HG03439 (cell line): ENCODE results near the gene UBTD2.
"Not testable (repeated sequence)": the region's sequence is repeated elsewhere in the genome, so short reads cannot be mapped to it uniquely, and the experiment has no call there.

ENCODE experiments used
- ATAC-seq: cut with Tn5 transposase; IDR thresholded peaks from one replicate; pipeline ENCODE4 v1.9.1; 2021; ENCODE audit warnings: mild to moderate bottlenecking, moderate library complexity; ENCODE audit not compliant: unreplicated experiment

The UBTD2 gene

DNA sequence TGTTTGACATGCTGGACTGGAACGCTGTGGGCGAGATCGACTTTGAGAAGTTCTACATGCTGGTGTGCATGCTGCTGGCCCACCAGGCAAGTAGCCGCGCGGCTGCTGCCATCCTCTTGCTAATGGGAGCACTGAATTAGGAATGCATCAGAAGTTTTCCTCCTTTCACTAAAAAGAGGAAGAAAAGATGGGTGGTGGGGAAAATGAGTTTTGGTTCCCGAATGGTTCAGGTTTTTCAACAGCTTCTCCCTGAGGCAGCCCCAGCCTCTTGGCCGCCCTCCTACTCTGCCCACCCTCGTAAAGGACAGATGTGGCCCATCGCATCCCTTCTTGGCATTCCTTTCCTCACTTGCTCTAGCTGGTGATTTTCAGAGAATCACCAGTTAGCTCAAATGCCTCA lies 84.1 kb downstream of the UBTD2 start:
- ATAC-seq: no peak

DNA sequence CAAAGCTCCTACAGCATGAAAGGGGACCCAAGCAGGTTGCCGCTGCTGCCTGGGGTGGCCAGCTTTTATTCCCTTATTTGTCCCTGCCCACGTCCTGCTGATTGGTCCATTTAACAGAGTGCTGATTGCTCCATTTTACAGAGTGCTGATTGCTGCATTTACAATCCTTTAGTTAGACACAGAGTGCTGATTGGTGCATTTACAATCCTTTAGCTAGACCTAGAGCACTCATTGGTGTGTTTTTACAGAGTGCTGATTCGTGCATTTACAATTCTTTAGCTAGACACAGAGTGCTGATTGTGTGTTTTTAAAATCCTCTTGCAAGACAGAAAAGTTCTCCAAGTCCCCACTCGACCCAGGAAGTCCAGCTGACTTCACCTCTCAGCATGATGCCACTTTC lies 85.8 kb downstream of the UBTD2 start:
- not testable (repeated sequence) for ATAC-seq

DNA sequence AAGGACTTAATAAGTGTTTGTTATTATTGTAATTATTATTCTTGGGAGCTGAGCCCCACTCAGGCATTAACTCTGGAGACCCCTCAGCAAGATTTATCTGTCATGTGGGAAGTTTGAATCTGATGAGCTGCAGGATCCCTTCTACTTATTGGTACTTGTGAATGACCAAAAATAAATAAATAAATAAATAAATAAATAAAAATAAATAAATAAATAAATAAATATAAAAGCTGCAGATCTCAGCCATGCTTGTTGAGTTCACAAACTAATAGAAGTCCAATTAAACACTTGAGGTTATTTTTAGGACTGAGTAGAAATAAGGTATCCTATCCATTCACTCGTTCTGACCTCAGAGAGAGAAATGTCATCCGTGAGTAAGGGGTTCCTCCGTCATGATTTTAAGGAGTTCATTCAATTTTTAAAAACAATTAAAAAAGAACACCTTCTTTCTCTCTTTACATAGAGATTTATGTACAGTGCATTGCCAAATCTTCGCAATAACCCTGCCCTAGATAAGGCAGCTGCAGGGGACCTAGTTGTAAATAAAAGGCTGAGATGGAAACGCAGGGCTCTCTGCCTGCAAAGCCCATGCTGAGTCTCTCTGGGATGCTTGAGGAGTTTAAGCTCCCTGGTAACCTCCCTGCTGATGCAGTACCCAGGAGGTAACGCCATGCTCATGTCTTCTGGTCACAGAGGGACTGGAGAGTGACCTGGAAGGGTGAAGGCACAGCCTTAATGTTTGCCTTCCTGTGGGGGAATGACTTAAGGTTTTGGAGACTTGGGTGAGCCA lies 88.4 kb downstream of the UBTD2 start:
- ATAC-seq: no peak

DNA sequence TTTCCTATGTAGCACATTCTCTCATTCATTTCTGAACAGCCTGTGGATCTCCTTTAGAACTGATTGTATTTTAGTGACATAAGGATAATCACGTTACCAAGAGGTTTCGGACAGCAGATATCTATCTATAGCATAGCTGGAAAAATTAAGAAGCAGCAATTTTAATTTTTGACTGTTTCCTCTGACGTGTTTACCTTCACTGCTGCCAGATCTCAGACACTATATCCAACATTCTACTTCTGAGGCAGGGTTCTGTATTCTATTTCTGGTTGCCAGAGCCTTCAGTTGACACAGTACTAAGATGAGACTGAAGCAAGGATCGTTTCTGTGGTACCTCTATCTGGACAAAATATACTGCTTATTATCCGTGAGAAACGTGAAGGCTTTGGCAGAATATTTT lies 89.7 kb downstream of the UBTD2 start, which contains the start of gene EFCAB9:
Gene EFCAB9, plus strand, starts transcription at position 301 of the 400 bp plus-strand sequence. Its CDS starts 1 bp downstream, at position 302.
- no peak for ATAC-seq

- ATAC-seq: no peak
Measured at GRCh38 chr5:172189693-172190296, 93.8 kb downstream of the UBTD2 start.

GRCh38 chr5:172188893-172189692 lies 94.5 kb downstream of the UBTD2 start:
- no peak for ATAC-seq

- peak; percentile 68 for ATAC-seq
Measured at GRCh38 chr5:172188033-172188892, 95.3 kb downstream of the UBTD2 start, which contains the start of gene STK10. STK10 (minus strand) TSS chr5:172188224; CDS start chr5:172188042, 182 bp downstream.

GRCh38 chr5:172187118-172188032 lies 96.2 kb downstream of the UBTD2 start:
- ATAC-seq: peak; percentile 21

DNA sequence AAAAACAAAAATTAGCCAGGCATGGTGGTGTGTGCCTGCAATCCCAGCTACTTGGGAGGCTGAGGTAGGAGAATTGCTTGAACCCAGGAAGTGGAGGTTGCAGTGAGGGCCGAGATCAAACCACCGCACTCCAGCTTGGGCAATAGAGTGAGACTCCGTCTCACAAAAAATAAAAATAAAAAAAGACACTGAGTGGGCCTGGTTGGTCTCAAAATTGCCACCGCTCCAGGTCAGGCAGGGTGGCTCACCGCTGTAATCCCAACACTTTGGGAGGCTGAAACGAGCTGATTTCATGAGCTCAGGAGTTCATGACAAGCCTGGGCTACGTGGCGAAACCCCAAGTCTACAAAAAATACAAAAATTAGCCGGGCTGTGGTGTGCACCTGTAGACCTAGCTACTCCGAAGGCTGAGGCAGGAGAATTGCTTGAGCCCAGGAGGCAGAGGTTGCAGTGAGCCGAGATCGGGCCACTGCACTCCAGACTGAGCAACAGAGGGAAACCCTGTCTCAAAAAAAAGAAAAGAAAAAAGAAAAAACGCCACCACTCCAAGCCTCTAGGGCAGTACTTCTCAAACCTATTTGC lies 97.4 kb downstream of the UBTD2 start:
- ATAC-seq: no peak

DNA sequence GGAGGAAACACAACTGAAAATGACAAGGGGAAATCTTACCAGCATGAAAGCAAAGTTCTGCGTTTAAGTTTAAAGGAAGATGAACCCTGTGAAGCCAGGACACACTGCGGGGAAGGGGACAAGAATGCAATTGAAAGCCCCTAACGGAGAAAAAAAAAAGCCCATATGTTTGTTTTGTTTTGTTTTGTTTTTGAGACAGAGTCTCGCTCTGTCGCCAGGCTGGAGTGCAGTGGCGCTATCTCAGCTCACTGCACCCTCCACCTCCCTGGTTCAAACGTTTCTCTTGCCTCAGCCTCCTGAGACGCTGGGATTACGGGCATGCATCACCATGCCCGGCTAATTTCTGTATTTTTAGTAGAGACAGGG lies 98.5 kb downstream of the UBTD2 start:
- ATAC-seq: no peak

DNA sequence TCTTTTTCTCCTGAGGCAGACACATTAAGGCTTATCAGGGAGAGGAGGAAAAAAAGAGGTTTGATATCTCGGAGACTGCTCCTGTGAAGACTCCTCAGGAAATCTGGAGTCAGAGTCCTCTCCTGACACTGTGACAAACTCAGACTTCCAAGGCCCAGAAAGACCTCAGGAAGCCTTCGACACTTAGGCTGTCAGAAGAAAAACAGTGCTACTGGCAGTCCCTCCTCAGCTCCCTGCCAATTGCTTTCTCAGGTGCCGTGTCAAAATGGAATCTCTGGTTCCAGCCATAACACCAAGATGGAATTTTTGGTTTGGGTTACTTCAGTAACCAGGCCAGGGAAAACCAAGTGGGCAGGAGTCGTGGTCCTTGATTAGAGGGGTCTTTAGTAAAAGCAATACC lies 99.7 kb downstream of the UBTD2 start:
- ATAC-seq: no peak

GRCh38 chr5:172182291-172182690 lies 101.3 kb downstream of the UBTD2 start:
- no peak for ATAC-seq

DNA sequence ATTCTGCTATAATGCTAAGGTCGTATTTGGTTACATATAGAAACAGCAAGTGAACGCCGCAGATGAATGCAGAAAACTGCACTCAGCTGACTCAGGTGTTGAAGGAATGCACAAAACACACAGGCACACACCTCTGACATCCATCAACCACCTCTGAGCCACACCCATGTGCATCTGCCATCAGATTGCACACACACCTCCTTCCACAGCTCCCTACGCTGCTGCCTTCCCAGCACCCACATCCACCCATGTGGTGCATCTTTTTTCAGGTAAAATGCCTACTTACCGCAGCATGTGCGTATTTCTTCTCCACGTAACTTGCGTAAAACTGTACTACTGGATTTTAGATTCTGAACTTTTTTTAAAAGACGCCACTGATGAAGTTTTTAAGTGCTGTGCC lies 102.6 kb downstream of the UBTD2 start:
- ATAC-seq: no peak

GRCh38 chr5:172178991-172179989 lies 104.3 kb downstream of the UBTD2 start:
- ATAC-seq: peak; percentile 29

GRCh38 chr5:172178301-172178987 lies 105.1 kb downstream of the UBTD2 start:
- no peak for ATAC-seq

GRCh38 chr5:172177176-172177575 lies 106.4 kb downstream of the UBTD2 start:
- no peak for ATAC-seq

- ATAC-seq: peak; percentile 52
Measured at GRCh38 chr5:172175263-172175719, 108.3 kb downstream of the UBTD2 start.
